Epithelial cell of esophagus (primary cell): Measurements from ENCODE around the gene LAPTM5.

Source experiments
- DNase-seq: peaks from one replicate; pipeline ENCODE4 v3.0.0; 2010; ENCODE audit warnings: low read depth
- H3K4me3 ChIP-seq: 2 replicates; pipeline ENCODE4 v1.5.1; 2011; ENCODE audit warnings: mild to moderate bottlenecking, low read length, control low read depth
- TF ChIP-seq, protein P1 (sequence below): IDR thresholded peaks from 2 replicates; pipeline ENCODE4 v1.5.1; 2011; ENCODE audit warnings: low read depth, mild to moderate bottlenecking, low read length, control low read depth, inconsistent platforms; ENCODE audit not compliant: insufficient read depth; ENCODE audit errors: missing control alignments

Gene LAPTM5

DNA sequence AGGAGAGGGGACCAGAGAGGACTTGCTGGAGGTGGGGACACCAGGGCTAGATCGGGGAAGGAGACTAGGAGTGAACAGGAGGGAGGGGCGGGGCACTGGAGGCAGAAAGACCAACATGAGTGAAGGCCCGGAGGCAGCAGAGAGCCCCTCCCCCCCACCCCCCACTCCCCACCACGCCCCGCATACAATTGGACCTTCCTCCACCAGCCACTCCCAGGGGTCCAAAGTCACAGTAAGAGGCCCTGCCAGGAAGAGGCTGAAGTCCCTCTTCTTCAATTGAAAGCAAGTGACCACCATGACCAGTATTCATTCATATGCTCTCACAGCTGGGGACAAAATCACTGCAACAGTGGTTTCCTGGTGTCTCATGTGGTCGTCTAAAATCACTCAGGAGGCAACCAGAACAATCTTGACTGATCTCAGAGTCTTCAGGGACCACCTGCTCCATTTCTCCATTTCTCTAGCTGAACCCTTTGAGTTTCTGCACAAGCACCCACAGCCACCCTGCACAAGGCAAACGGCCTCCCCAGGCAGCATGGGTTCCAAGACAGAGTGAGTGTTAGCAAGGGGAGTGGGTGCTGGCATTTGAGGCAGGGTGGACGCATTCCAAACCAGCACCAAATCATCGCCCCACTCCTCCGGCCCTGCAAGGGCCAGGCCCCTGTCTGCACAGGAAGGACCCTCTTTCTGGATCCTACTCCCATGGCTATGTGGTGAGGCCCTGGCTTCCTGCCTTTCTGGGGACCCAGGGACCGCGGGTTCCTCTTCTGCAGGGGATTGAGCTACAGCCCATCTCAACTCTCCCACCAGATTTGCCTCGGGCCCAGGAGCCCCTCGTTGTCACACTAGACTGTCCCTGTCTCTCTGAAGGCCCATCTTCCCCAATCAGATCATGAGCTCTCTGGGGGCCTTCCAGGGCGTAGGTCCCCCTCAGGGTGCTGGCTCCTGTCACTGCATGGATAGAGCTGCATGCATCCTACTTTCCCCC is 17.0 kb downstream of the LAPTM5 start:
- TF ChIP-seq, protein P1, sequence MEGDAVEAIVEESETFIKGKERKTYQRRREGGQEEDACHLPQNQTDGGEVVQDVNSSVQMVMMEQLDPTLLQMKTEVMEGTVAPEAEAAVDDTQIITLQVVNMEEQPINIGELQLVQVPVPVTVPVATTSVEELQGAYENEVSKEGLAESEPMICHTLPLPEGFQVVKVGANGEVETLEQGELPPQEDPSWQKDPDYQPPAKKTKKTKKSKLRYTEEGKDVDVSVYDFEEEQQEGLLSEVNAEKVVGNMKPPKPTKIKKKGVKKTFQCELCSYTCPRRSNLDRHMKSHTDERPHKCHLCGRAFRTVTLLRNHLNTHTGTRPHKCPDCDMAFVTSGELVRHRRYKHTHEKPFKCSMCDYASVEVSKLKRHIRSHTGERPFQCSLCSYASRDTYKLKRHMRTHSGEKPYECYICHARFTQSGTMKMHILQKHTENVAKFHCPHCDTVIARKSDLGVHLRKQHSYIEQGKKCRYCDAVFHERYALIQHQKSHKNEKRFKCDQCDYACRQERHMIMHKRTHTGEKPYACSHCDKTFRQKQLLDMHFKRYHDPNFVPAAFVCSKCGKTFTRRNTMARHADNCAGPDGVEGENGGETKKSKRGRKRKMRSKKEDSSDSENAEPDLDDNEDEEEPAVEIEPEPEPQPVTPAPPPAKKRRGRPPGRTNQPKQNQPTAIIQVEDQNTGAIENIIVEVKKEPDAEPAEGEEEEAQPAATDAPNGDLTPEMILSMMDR, result no peak
- DNase-seq, result no peak
- H3K4me3 ChIP-seq, result no peak overlapping the region

DNA sequence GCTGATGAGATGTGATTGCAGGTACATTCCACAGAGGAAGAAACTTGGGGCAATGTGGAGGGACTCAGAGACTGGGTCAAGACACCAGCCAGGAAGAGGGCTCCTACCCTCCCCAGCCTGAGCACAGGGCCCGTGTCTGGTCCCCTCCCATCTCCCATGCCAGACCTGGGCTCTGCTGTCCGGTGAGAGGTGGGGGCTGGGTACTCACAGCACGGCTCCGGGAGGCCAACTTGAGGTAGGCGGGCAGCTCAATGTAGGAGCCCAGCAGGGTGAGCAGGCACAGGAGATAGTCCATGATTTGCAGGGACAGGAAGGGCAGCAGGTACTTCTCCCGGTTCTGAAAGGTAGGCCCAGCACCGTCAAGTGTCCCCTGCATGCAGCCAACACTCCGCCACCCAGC is 18.0 kb downstream of the LAPTM5 start:
- TF ChIP-seq, protein P1, result no peak
- DNase-seq, result no peak
- no peak overlapping the region for H3K4me3 ChIP-seq

DNA sequence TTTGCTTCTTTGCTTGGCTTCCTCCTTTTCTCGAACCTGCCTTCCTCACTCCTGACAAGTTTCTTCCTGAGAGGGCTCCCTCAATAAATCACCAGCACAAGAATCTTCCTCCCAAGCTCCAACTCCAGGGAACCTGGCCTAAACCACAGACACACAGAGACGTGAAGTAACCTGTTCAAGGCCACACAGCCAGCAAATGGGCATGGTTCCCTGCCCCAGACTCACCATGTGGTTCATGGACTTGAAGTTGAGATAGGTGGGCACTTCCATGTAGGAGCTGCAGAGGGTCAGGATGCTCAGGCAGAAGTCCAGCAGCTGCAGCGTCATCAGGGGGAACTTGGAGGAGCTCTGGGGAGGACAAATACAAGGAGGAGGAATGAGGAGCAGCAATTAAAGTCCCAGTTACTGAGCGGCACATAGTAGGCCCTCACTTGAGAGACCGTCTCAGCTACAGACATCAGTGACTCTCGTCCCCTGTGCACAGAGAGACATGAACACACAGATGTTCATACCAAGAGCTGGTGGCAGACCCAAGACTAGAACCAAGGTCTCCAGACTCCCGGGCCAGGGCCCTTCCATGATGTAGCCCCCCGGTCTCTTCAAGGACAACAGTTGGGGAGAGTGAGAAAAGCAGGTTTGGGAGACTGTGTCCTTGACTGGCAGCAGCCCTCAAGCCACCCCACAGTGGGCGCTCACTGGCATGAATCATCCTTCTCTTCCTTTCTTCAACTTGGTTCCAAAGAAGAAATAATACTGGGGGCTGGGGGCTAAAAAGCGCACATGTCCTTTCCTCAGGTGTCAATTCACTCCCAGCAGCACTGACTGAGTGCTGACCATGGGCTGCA is 18.6 kb downstream of the LAPTM5 start:
- no peak overlapping the region for H3K4me3 ChIP-seq
- TF ChIP-seq, protein P1, result no peak
- DNase-seq, result no peak

DNA sequence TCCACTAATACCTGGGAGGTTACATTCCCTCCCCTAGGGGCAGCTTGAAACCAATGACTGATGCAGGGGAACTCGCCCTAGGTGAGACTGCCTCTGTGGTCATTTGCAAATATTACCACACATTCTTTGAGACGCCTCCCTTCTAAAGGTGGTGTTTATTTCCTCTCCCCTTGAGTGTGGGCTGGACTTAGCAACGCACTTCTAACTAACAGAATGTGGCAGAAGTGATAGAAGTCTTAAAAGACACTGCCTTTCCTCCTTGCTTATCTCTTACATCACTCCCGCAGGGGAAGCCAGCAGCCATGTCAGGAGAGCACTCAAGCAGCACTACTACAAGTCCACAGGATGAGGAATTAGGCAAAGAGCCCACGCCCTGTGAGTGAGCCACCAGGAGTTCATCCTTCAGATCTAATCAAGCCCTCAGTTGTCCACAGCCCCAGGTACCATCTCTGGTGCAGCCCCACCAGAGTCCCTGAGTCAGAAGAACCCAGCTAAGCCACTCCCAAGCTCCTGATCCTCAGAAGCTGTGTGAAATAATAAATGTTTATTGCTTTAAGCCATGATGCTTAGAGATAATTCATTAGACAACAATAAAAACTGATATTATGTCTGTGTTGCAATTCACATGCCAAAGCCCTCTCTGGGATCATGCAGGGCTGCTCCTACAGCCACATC is 19.4 kb downstream of the LAPTM5 start:
- no peak for DNase-seq
- no peak overlapping the region for H3K4me3 ChIP-seq
- TF ChIP-seq, protein P1, result no peak

DNA sequence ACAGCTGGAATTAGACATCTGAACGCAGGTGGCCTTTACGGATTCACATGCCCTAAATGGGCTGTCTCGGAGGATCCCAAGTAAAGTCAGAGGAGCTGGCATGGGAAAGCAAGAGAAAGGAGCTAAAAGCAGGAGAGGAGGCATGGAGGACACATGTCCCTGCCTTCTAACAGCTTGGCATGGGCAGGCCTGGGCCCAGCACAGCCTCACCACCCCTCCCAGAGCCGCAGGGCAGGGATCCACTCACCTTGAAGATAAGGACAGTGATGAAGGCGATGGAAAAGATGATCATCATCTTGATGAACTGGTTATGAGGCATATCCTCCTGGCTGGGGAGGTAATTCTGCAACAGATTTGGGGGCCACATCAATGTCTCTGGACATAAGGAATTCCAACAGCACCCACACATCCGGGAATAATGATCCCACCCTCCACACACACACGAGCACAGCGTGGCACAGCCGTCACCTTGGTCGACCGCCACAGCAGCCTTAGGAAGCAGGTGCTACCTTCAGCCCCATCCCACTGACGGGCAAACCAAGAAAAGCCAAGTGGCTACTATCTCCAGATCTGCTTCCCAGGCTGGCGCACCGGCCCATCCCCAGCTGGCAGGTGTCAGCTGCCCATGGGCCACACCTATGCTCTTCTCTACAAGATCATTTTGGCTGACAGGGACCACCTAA is 20.1 kb downstream of the LAPTM5 start:
- no peak for DNase-seq
- H3K4me3 ChIP-seq, result no peak overlapping the region
- TF ChIP-seq, protein P1, result no peak
